Colonic mucosa (tissue), 4 donors: ENCODE results near the gene GALNT10. TPM values are rescaled to one million over a fixed set of nuclear protein-coding genes. Genes with fewer than 3 reads are reported as not detected.

Experiments
- DNase-seq: peaks from one replicate; pipeline ENCODE4 v3.0.0-alpha.2; 2020
- H3K27ac ChIP-seq: fragments of 200-600 bp; one replicate; pipeline ENCODE4 v1.8.0; 2021
- H3K27me3 ChIP-seq: fragments of 200-600 bp; one replicate; pipeline ENCODE4 v1.8.0; 2021
- H3K36me3 ChIP-seq: fragments of 200-600 bp; one replicate; pipeline ENCODE4 v1.8.0; 2021
- H3K4me1 ChIP-seq: fragments of 200-600 bp; one replicate; pipeline ENCODE4 v1.8.0; 2021; ENCODE audit warnings: mild to moderate bottlenecking
- H3K4me3 ChIP-seq: fragments of 200-600 bp; one replicate; pipeline ENCODE4 v1.8.0; 2021
- H3K9ac ChIP-seq, 2 donors: one replicate each; pipeline ENCODE4 v1.7.0; 2013; ENCODE audit warnings: control low read depth in 2 of 2, low read depth in 2 of 2, low read length in 2 of 2
- H3K9me3 ChIP-seq: fragments of 200-600 bp; one replicate; pipeline ENCODE4 v1.8.0; 2021
- intact Hi-C: fragments of 100-400 bp; cut with DNase I; formaldehyde crosslinking; loops from one replicate; pipeline ENCODE4 v1.14.1; 2022
- total RNA-seq, 2 donors: library from RNA; stranded (reverse); fragmentation: NEBNext Ultra II Directional in 1 of 2; extraction: Animal tissue kit (Norgen Biotek cat#: 25700) in 1 of 2; gene quantifications; one replicate each; pipeline ENCODE4 v1.2.1, GENCODE V29; 2021
- TF ChIP-seq, protein P1 (sequence below): fragments of 200-600 bp; IDR thresholded peaks from one replicate; pipeline ENCODE4 v1.8.0; 2022; ENCODE audit warnings: antibody characterized with exemption, mild to moderate bottlenecking
- donor health status: healthy.
- donor health status: DM: no; HTN: no; CAD: no.
- donor health status: DM: no; HTN: no; CAD: no.

Gene GALNT10
- total RNA-seq, 2 donors from 2014 or later = 40.0 to 46.7 TPM

DNA sequence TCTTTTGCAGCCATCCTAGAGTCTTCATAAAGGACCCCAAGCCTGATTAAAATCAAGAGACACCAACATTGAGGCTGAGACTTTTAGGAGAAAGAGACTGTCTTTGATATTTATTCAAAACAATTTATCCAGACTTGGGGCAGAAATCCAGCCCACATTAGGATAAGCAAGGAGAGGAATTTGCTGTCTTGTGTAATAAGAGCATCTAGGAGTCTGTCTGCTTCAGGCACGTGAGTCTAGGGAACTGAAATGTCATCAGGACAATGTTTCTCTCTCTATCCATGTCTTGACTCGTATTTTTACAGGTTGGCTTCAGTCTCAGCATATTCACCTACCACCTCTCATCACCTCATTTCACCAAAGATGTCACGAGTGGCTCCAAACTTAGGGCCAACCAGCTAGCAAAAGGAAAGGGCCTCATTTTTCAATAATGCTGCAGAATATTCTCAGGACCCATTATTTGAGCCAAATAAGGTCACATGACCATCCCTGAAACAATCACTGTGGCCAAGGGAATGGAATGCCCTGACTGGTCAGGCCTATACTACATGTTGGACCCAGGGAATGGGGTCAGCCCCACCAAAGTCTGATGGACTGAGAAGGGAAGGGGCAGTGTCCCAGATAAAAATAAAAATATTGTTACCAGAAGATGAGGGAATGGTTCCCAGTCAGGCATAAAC lies 184.9 kb downstream of the GALNT10 start:
- H3K4me3 ChIP-seq = no peak overlapping the region
- TF ChIP-seq, protein P1, sequence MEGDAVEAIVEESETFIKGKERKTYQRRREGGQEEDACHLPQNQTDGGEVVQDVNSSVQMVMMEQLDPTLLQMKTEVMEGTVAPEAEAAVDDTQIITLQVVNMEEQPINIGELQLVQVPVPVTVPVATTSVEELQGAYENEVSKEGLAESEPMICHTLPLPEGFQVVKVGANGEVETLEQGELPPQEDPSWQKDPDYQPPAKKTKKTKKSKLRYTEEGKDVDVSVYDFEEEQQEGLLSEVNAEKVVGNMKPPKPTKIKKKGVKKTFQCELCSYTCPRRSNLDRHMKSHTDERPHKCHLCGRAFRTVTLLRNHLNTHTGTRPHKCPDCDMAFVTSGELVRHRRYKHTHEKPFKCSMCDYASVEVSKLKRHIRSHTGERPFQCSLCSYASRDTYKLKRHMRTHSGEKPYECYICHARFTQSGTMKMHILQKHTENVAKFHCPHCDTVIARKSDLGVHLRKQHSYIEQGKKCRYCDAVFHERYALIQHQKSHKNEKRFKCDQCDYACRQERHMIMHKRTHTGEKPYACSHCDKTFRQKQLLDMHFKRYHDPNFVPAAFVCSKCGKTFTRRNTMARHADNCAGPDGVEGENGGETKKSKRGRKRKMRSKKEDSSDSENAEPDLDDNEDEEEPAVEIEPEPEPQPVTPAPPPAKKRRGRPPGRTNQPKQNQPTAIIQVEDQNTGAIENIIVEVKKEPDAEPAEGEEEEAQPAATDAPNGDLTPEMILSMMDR = no peak

DNA sequence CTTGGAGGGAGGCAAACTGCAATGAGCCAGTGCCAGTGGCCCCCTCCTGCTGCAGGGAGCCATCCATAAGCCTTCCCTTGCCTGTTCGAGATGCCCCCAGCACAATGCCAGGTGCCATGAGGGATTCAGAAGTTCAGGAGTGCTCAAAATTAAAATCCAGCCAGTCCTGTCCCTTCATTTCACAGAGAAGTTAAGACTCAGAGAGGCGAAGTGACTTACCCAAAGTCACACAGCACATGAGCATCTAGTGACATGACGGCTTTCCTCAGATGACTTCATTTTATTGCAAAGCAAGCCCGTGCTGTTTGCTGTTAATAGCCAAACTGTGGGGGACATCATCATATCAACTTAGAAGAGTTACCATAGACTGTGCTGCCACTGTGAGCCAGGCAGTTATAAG lies 185.9 kb downstream of the GALNT10 start:
- no peak for DNase-seq
- TF ChIP-seq, protein P1 = no peak
- Histone ChIP-seq H3K4me1 (no peaks in the 10 kb centered on the region), H3K27ac (no peak overlapping the region), H3K9ac (no peak overlapping the region), H3K36me3 (no peaks in the 10 kb centered on the region), H3K9me3 (no peaks in the 10 kb centered on the region), H3K27me3 (no peaks in the 10 kb centered on the region), H3K4me3 (no peak overlapping the region)
- intact Hi-C loops = no loop called here

More for the DNA sequence above, 184.9 kb downstream of the GALNT10 start:
- Histone ChIP-seq H3K27ac (no peak overlapping the region), H3K9ac (no peak overlapping the region), H3K4me1 (no peaks in the 10 kb centered on the region), H3K27me3 (no peaks in the 10 kb centered on the region), H3K9me3 (no peaks in the 10 kb centered on the region), H3K36me3 (no peaks in the 10 kb centered on the region)
- intact Hi-C loops = no loop called here
- no peak for DNase-seq

DNA sequence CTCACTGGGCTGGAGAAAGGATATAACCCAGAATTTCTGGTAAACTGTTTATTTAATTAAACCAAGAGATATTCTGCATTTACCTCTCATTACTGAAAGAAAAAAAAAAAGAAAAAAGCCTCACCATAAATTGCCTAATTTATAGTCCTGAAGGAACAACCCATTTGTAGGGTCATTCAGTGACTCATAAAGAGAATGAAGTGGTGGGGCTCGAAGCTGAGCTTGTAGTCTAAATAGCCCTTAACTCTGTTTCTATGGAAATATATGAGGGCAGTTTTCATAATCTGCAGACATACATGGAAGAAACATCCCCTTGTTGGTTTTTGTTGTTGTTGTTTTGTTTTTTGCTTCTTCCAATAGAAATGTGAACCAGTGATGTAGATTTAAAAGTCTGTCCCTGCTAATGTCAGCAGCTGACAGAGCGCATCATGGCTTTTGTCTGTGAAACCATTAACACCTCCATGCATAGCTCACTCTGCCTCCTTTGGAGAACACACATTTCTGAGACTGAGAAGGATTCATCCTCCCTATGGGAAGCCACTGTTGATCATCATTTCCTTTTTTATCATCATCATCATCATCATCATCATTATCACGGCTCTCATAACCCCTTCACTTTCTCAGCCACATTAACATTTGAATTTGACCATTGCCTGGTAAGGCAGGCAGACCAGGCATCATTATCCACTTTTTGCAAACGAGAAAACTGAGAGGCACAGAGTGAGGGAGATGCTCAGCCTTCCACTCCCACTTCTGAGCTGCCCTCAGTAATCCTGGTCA lies 187.4 kb downstream of the GALNT10 start:
- H3K4me1 ChIP-seq = no peaks in the 10 kb centered on the region
- intact Hi-C loops = no loop called here

DNA sequence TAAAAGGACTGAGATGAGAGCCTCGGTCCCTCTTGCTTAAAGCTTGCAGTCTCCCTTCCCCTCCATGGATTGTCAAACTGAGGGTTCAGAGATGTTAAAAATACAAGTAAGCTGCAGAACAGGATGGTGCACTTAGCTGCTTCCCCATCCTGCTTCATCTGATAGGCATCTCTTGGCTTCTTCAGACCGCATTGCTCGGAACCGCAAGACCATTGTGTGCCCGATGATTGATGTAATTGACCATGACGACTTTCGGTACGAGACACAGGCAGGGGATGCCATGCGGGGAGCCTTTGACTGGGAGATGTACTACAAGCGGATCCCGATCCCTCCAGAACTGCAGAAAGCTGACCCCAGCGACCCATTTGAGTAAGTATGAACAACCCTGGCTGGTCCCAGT lies 189.7 kb downstream of the GALNT10 start:
- DNase-seq = no peak
- H3K36me3 ChIP-seq = no peaks in the 10 kb centered on the region
- H3K4me1 ChIP-seq = no peaks in the 10 kb centered on the region
- TF ChIP-seq, protein P1 = no peak
- H3K4me3 ChIP-seq = no peak overlapping the region
- intact Hi-C loops = no loop called here
- no peaks in the 10 kb centered on the region for H3K27me3 ChIP-seq
- no peak overlapping the region for H3K9ac ChIP-seq
- no peaks in the 10 kb centered on the region for H3K9me3 ChIP-seq
- no peak overlapping the region for H3K27ac ChIP-seq

More for the DNA sequence above, 187.4 kb downstream of the GALNT10 start:
- H3K36me3 ChIP-seq = no peaks in the 10 kb centered on the region
- no peaks in the 10 kb centered on the region for H3K27me3 ChIP-seq
- no peaks in the 10 kb centered on the region for H3K9me3 ChIP-seq
- DNase-seq = no peak
- H3K4me3 ChIP-seq = no peak overlapping the region
- H3K27ac ChIP-seq = no peak overlapping the region
- no peak overlapping the region for H3K9ac ChIP-seq
- TF ChIP-seq, protein P1 = no peak

DNA sequence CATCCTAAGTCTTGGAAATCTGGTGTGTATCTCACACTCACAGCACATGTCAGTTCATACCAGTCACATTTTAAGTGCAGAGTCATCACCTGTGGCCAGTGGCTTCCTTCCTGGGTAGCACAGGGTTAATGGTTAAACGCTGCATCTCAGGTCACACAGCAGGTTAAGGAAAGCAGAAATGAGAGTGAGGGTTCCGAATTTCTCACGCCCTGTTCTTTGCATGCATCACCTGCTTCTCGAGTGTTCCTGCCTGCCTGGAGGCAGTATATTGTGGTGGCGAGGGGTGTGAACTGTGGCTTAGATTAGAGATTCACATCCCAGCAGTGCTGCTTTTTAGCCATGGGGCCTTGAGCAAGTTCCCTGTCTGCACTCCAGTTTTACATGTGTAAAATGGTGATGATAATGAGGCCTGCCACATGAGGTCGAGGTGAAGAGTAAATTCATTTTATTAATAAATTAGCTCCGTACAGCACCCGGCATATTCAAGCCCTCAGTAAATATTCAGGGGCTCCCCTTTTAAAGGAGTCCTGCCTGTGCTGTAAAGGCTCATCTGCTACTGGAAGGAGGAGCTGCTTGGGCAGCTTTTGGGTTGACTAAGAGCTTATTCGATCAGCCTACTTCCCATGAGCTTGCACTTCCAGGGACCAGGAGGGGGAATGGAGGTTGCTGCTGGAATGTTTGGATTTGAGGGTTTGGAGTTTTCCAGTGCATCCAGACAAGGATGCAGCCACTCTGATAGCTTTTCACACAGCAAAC lies 194.1 kb downstream of the GALNT10 start:
- TF ChIP-seq, protein P1 = no peak
- intact Hi-C loops = no loop called here
- H3K27ac ChIP-seq = no peak overlapping the region

More for the DNA sequence above, 194.1 kb downstream of the GALNT10 start:
- no peaks in the 10 kb centered on the region for H3K4me1 ChIP-seq
- no peaks in the 10 kb centered on the region for H3K36me3 ChIP-seq
- H3K4me3 ChIP-seq = no peak overlapping the region
- no peaks in the 10 kb centered on the region for H3K27me3 ChIP-seq
- H3K9ac ChIP-seq = no peak overlapping the region
- no peak for DNase-seq
- no peaks in the 10 kb centered on the region for H3K9me3 ChIP-seq
